Mucosa of rectum (tissue), 2 donors: ENCODE data around the gene MICOS13.
A peak's percentile ranks its signal among the peaks of the same experiment; 100 is the strongest.

ENCODE experiments used
- H3K27ac ChIP-seq, 2 donors: one replicate each; pipeline ENCODE4 v1.7.0; 2013; ENCODE audit warnings: inconsistent platforms in 2 of 2, low read depth in 2 of 2, low read length in 2 of 2
- H3K27me3 ChIP-seq, 2 donors: one replicate each; pipeline ENCODE4 v1.7.0; 2013; ENCODE audit warnings: low read length in 2 of 2; ENCODE audit not compliant: control insufficient read depth in 2 of 2, insufficient read depth in 2 of 2
- H3K36me3 ChIP-seq, 2 donors: one replicate each; pipeline ENCODE4 v1.7.0; 2013; ENCODE audit warnings: low read length in 2 of 2; ENCODE audit not compliant: control insufficient read depth in 2 of 2, insufficient read depth in 2 of 2
- H3K4me1 ChIP-seq, 2 donors: one replicate each; pipeline ENCODE4 v1.7.0; 2013; ENCODE audit warnings: low read length in 2 of 2, mild to moderate bottlenecking in 1 of 2; ENCODE audit not compliant: control insufficient read depth in 2 of 2, insufficient read depth in 2 of 2
- H3K4me3 ChIP-seq, 2 donors: one replicate each; pipeline ENCODE4 v1.7.0; 2013; ENCODE audit warnings: low read length in 2 of 2
- H3K9ac ChIP-seq, 2 donors: one replicate each; pipeline ENCODE4 v1.7.0; 2013; ENCODE audit warnings: low read length in 2 of 2, low read depth in 1 of 2, mild to moderate bottlenecking in 1 of 2
- H3K9me3 ChIP-seq, 2 donors: one replicate each; pipeline ENCODE4 v1.7.0; 2013; ENCODE audit warnings: low read length in 2 of 2; ENCODE audit not compliant: control insufficient read depth in 2 of 2
- donor health status: healthy.
- donor health status: Normal muscosa, but diverticular disease.

MICOS13 gene

GRCh38 chr19:5684694-5685430 is 4.5 kb upstream of the MICOS13 start:
- Histone ChIP-seq H3K27ac (no peak overlapping the region), H3K4me1 (peaks cover 12 to 15% of the 10 kb centered on the region in 2 donors), H3K36me3 (no peaks in the 10 kb centered on the region), H3K9ac (no peak overlapping the region), H3K27me3 (no peaks in the 10 kb centered on the region), H3K9me3 (no peaks in the 10 kb centered on the region), H3K4me3 (no peak overlapping the region)

DNA sequence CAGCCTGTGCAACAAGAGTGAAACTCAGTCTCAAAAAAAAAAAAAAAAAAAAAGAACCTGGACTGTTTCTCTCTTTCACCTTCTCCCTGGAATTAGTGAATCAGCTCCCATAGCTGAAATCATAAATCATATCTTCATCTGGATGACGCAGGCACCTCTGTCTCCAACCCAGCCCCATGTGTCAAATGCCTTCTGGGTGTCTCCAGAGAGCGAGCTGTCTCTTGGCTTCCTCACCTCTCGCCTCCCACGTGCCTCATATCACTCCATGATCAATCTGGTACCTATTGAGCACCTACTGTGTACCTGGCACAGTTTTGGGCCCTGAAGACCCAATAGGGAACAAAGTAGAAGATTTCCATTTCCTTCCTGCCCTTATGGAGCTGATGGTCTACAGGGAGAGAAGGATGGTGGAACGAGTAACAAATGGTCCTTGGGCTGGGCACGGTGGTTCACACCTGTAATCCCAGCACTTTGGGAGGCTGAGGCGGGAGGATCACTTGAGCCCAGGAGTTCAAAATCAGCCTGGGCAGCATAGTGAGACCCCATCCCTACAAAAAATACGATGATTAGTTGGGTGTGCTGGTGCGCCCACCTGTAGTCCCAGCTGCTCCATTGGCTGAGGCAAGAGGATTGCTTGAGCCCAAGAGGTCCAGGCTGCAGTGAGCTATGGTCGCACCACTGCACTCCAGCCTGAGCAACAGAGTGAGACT is 3.0 kb upstream of the MICOS13 start:
- no peak overlapping the region for H3K4me3 ChIP-seq
- H3K27me3 ChIP-seq, result no peaks in the 10 kb centered on the region
- no peak overlapping the region for H3K27ac ChIP-seq
- H3K36me3 ChIP-seq, result no peaks in the 10 kb centered on the region
- H3K9ac ChIP-seq, result no peak overlapping the region
- H3K4me1 ChIP-seq, result peaks cover 21% of the 10 kb centered on the region in 2 donors
- no peaks in the 10 kb centered on the region for H3K9me3 ChIP-seq

- Histone ChIP-seq H3K27me3 (no peaks in the 10 kb centered on the region), H3K36me3 (peaks cover 0 to 6% of the 10 kb centered on the region in 2 donors), H3K4me1 (peaks cover 16 to 18% of the 10 kb centered on the region in 2 donors), H3K27ac (no peak overlapping the region), H3K9ac (no peak overlapping the region), H3K4me3 (no peak overlapping the region), H3K9me3 (no peaks in the 10 kb centered on the region)
These were observed 1.8 kb upstream of the MICOS13 start for GRCh38 chr19:5682107-5682482.

GRCh38 chr19:5681391-5682106 is 1.2 kb upstream of the MICOS13 start:
- Histone ChIP-seq H3K9me3 (no peaks in the 10 kb centered on the region), H3K9ac (peak overlapping the region in 1 of 2 donors; percentile 98), H3K27me3 (no peaks in the 10 kb centered on the region), H3K4me3 (peak overlapping the region; percentile 98), H3K36me3 (peaks cover 0 to 6% of the 10 kb centered on the region in 2 donors), H3K4me1 (peaks cover 16 to 20% of the 10 kb centered on the region in 2 donors), H3K27ac (peak overlapping the region in 1 of 2 donors; percentile 32)

- H3K4me1 ChIP-seq, result peaks cover 16 to 21% of the 10 kb centered on the region in 2 donors
- peak overlapping the region; percentile 83 to 88 for H3K27ac ChIP-seq
- no peaks in the 10 kb centered on the region for H3K9me3 ChIP-seq
- no peaks in the 10 kb centered on the region for H3K27me3 ChIP-seq
- H3K9ac ChIP-seq, result peak overlapping the region; percentile 95 to 98
- peak overlapping the region; percentile 98 for H3K4me3 ChIP-seq
- H3K36me3 ChIP-seq, result peaks cover 0 to 6% of the 10 kb centered on the region in 2 donors
These were observed 256 bp downstream of the MICOS13 start for GRCh38 chr19:5680084-5680436.

DNA sequence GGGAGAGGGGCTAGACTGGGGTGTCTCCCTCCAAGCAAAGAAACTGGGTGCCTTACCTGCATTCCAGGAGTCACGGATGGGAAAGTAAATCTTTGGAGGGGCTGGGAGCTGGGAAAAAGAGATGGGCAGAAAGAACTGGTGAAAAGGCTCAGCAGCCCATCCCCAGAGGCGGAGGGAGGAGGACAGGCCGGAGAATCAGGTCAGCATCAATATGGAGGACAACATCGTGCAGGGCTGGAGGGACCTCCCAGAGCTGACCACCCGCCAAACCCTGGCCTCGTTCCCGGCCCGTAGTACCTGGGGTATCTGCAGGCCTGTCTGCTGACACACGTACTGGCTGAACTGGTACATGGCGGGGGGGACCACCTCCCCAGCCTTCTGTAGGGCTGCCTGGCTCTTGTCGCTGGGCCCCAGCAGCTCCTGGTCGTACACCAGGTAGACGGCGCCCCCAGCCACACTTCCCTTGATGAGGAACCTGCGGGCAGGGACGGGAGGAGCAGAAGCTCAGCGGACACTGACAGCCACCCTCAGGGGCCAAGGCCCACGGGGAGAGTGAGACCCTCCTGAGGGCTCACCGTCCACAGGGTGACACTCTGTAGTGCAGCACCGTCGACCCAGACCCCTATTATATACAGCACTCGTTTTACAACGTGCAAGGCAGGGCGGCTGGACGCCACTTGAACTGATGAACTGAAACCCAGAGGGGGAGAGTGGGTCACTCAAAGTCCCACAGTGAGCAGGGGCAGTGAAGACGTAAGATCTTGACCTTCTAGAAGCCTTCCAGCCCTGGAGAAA is 830 bp downstream of the MICOS13 start:
- Histone ChIP-seq H3K27ac (peak overlapping the region; percentile 83 to 88), H3K36me3 (peaks cover 0 to 6% of the 10 kb centered on the region in 2 donors), H3K9me3 (no peaks in the 10 kb centered on the region), H3K9ac (peak overlapping the region; percentile 95 to 98), H3K4me3 (peak overlapping the region; percentile 98), H3K27me3 (no peaks in the 10 kb centered on the region), H3K4me1 (peaks cover 16 to 21% of the 10 kb centered on the region in 2 donors)

DNA sequence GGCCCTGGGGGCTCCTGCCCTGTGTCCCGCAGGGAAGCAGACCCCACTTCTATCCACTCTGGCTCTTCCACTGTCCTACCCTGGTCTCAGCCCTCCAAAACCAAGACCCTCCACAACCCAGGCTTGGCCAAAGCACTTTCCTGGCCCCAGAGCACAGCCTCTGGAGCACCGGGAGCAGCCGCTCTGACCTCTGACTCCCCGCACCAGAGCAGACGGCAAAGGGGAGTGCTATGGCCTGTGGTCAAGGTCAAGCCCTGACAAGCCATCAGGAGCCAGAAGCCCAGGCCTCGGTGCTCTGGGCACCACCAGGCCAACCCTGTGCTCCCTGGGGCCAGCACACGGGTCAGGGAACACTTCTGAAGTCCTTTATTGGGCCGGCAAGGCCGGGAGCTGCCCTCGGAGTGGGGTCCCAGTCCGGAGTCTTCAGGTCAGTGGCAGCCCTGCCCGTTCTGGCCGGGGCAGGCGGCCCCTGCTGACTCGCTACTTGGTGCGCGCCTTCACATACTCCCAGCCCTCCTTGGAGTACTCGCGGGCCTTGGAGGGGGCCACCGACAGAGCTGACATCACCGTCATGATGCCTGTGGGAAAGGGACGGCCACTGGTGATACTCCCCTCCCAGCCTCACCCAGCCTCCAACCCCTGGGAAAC is 2.1 kb downstream of the MICOS13 start:
- H3K27me3 ChIP-seq, result no peaks in the 10 kb centered on the region
- peaks cover 16 to 21% of the 10 kb centered on the region in 2 donors for H3K4me1 ChIP-seq
- H3K4me3 ChIP-seq, result no peak overlapping the region
- no peak overlapping the region for H3K27ac ChIP-seq
- no peaks in the 10 kb centered on the region for H3K9me3 ChIP-seq
- H3K9ac ChIP-seq, result no peak overlapping the region
- H3K36me3 ChIP-seq, result peaks cover 0 to 6% of the 10 kb centered on the region in 2 donors

GRCh38 chr19:5677580-5677979 is 2.7 kb downstream of the MICOS13 start:
- Histone ChIP-seq H3K27me3 (no peaks in the 10 kb centered on the region), H3K4me1 (peaks cover 16 to 21% of the 10 kb centered on the region in 2 donors), H3K9ac (no peak overlapping the region), H3K4me3 (no peak overlapping the region), H3K9me3 (no peaks in the 10 kb centered on the region), H3K36me3 (peaks cover 0 to 6% of the 10 kb centered on the region in 2 donors), H3K27ac (no peak overlapping the region)

DNA sequence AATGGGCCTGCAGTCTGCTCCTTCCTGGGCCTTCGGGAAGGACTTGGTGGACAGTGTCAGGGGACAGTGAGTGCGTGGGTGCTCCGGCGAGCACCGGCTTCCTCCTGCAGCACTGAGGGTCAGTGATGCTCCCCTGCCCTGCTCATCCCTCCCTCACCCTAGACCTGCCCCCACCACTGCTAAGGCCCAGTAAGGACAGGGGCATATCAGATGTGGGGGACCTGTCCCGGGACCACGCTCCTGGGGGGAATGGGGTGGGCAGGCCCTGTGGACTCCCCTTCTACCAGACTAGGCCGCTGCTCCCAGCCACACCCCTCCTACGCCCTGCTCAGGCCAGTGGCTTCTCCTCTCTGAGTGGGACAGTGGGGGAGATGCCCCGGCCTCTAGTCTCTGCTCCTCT is 3.2 kb downstream of the MICOS13 start:
- Histone ChIP-seq H3K9me3 (no peaks in the 10 kb centered on the region), H3K27me3 (no peaks in the 10 kb centered on the region), H3K4me3 (no peak overlapping the region), H3K9ac (no peak overlapping the region), H3K36me3 (peaks cover 0 to 6% of the 10 kb centered on the region in 2 donors), H3K27ac (no peak overlapping the region), H3K4me1 (peaks cover 16 to 21% of the 10 kb centered on the region in 2 donors)
